A673 (cell line): ENCODE results near the gene DHPS. TPM values are rescaled to one million over a fixed set of nuclear protein-coding genes. Genes with fewer than 3 reads are reported as not detected.
"Not testable (repeated sequence)": the region's sequence is repeated elsewhere in the genome, so short reads cannot be mapped to it uniquely, and the experiment has no call there.

ENCODE experiments used
- BruUV-seq: library from RNA; stranded (reverse); fragments of 400-500 nt; replicated peaks from 2 replicates; lab custom pipeline; 2021; lab: Mats Ljungman, UMichigan
- CTCF ChIA-PET: fragments of 300-600 bp; sonication (Branson Sonifier 250); formaldehyde crosslinking; loops from one replicate; lab custom pipeline; 2022; ENCODE audit warnings: antibody characterized with exemption; lab: Charles Lee
- POLR2A ChIA-PET: fragments of 300-600 bp; sonication (Branson Sonifier 250); formaldehyde crosslinking; loops from one replicate; lab custom pipeline; 2022; ENCODE audit warnings: antibody characterized with exemption; ENCODE audit not compliant: low non-redundant PET; lab: Charles Lee
- DNase-seq: peaks from one replicate; pipeline ENCODE4 v3.0.0-alpha.2; 2015; ENCODE audit warnings: low spot score
- H3K27ac ChIP-seq: fragments of 200-600 bp; sonication (generic); 2 replicates; pipeline ENCODE4 v1.5.1; 2016; ENCODE audit warnings: mixed run types, low read depth, mild to moderate bottlenecking, mixed read lengths, antibody characterized with exemption, low read length; ENCODE audit not compliant: poor library complexity, severe bottlenecking
- H3K27me3 ChIP-seq: fragments of 200-600 bp; sonication (generic); replicated peaks from 2 replicates; pipeline ENCODE4 v1.6.1; 2017; ENCODE audit warnings: mixed run types, low read depth, mild to moderate bottlenecking, mixed read lengths, antibody characterized with exemption, low read length; ENCODE audit not compliant: insufficient read depth, poor library complexity
- H3K36me3 ChIP-seq: fragments of 200-600 bp; sonication (generic); 2 replicates; pipeline ENCODE4 v1.6.1; 2016; ENCODE audit warnings: mixed run types, mild to moderate bottlenecking, mixed read lengths, antibody characterized with exemption, low read length; ENCODE audit not compliant: insufficient read depth, poor library complexity, severe bottlenecking
- H3K4me1 ChIP-seq: fragments of 200-600 bp; sonication (generic); 2 replicates; pipeline ENCODE4 v1.6.1; 2017; ENCODE audit warnings: mixed run types, mild to moderate bottlenecking, mixed read lengths, antibody characterized with exemption, low read length; ENCODE audit not compliant: insufficient read depth, poor library complexity, severe bottlenecking
- H3K4me3 ChIP-seq: fragments of 200-600 bp; sonication (generic); 2 replicates; pipeline ENCODE4 v1.5.1; 2016; ENCODE audit warnings: low read depth, mixed run types, mild to moderate bottlenecking, mixed read lengths, low read length; ENCODE audit not compliant: poor library complexity, severe bottlenecking
- H3K9me3 ChIP-seq: fragments of 200-600 bp; sonication (generic); 2 replicates; pipeline ENCODE4 v1.6.1; 2016; ENCODE audit warnings: mixed run types, low read depth, mild to moderate bottlenecking, mixed read lengths, antibody characterized with exemption, low read length; ENCODE audit not compliant: poor library complexity, severe bottlenecking
- CTCF ChIP-seq: fragments of 300-800, 200-600 bp; sonication (generic); conservative IDR thresholded peaks from 2 replicates; pipeline ENCODE4 v1.5.1; 2017; ENCODE audit warnings: low read depth, mild to moderate bottlenecking, antibody characterized with exemption, low read length, moderate library complexity, mixed read lengths
- EZH2 ChIP-seq: fragments of 200-600 bp; sonication (generic); IDR thresholded peaks from 2 replicates; pipeline ENCODE4 v1.6.1; 2017; ENCODE audit warnings: borderline replicate concordance, low read depth, mild to moderate bottlenecking, mixed read lengths, antibody characterized with exemption, low read length; ENCODE audit not compliant: poor library complexity, severe bottlenecking
- intact Hi-C: fragments of 100-400 bp; cut with micrococcal nuclease; formaldehyde crosslinking; loops from one replicate; pipeline ENCODE4 v1.10.0; 2022; ENCODE audit not compliant: unreplicated experiment
- total RNA-seq: library from RNA; stranded (reverse); gene quantifications from 2 replicates; pipeline ENCODE4 v1.2.3, GENCODE V29; 2021

Gene DHPS
- total RNA-seq, 1 experiment from 2014 or later, result 117 TPM

GRCh38 chr19:12647047-12647446 lies 34.6 kb downstream of the DHPS start:
- H3K36me3 ChIP-seq, result no peaks in the 10 kb centered on the region
- no peak for DNase-seq
- TF ChIP-seq EZH2 (no peak), CTCF (no peak)
- POLR2A ChIA-PET, result no interaction called here
- no peaks in the 10 kb centered on the region for H3K9me3 ChIP-seq
- intact Hi-C loops, result loop anchor here (10.0 kb wide), 1 partner anchor 762 kb away; the partner anchor contains the start of gene ZNF69
- no peak overlapping the region for H3K27ac ChIP-seq
- no peak overlapping the region for H3K4me3 ChIP-seq
- CTCF ChIA-PET, result no interaction called here
- no peaks in the 10 kb centered on the region for H3K27me3 ChIP-seq
- BruUV-seq, result no TSS peak
- H3K4me1 ChIP-seq, result no peaks in the 10 kb centered on the region

- CTCF ChIA-PET, result no interaction called here
- POLR2A ChIA-PET, result no interaction called here
- Histone ChIP-seq H3K27ac (no peak overlapping the region), H3K4me1 (no peaks in the 10 kb centered on the region), H3K9me3 (no peaks in the 10 kb centered on the region), H3K27me3 (no peaks in the 10 kb centered on the region), H3K4me3 (no peak overlapping the region), H3K36me3 (no peaks in the 10 kb centered on the region)
- DNase-seq, result no peak
- TF ChIP-seq EZH2 (no peak), CTCF (no peak)
- intact Hi-C loops, result loop anchor here (10.0 kb wide), 1 partner anchor 762 kb away; the partner anchor contains the start of gene ZNF69
- no TSS peak for BruUV-seq
Measured at GRCh38 chr19:12646551-12646950, 35.1 kb downstream of the DHPS start.

GRCh38 chr19:12643716-12644115 lies 38.0 kb downstream of the DHPS start:
- BruUV-seq, POLR2A ChIA-PET: not testable (repeated sequence)

GRCh38 chr19:12642506-12642905 lies 39.2 kb downstream of the DHPS start:
- CTCF ChIA-PET, result interaction anchor here (0.6 kb wide), 1 partner anchor 229 kb away, joined by 3 read pairs; no protein-coding TSS in a partner anchor
- Histone ChIP-seq H3K36me3 (no peaks in the 10 kb centered on the region), H3K27ac (no peak overlapping the region), H3K4me1 (no peaks in the 10 kb centered on the region), H3K27me3 (no peaks in the 10 kb centered on the region), H3K9me3 (no peaks in the 10 kb centered on the region), H3K4me3 (no peak overlapping the region)
- intact Hi-C loops, result loop anchor here (10.0 kb wide), 1 partner anchor 758 kb away; the partner anchor contains the start of gene ZNF69
- TF ChIP-seq EZH2, result no peak
- TF ChIP-seq CTCF, result no peak
- POLR2A ChIA-PET, result no interaction called here
- DNase-seq, result no peak
- no TSS peak for BruUV-seq

More at GRCh38 chr19:12643716-12644115, 38.0 kb downstream of the DHPS start:
- H3K27me3 ChIP-seq, H3K4me3 ChIP-seq, H3K9me3 ChIP-seq, H3K4me1 ChIP-seq, CTCF ChIA-PET, DNase-seq, H3K36me3 ChIP-seq, H3K27ac ChIP-seq: not testable (repeated sequence)
- intact Hi-C loops, result loop anchor here (10.0 kb wide), 1 partner anchor 759 kb away; the partner anchor contains the start of gene ZNF69
